Thyroid gland (tissue), 4 donors: Measurements from ENCODE around the gene PXDN.

Source experiments
- POLR2A ChIP-seq, 2 donors: fragments of 450-650 bp; IDR thresholded peaks; one replicate each; pipeline ENCODE4 v1.6.1; 2017; ENCODE audit warnings: antibody characterized with exemption in 2 of 2, mild to moderate bottlenecking in 2 of 2, moderate library complexity in 1 of 2
- TF ChIP-seq, protein P1 (sequence below), 6 experiments: fragments of 200-600 bp in 3 of 6; fragments of 450-650 bp in 3 of 6; sonication (generic) in 3 of 6; IDR thresholded peaks; one replicate each; pipeline ENCODE4 v1.5.1; 2016 to 2019; ENCODE audit warnings: antibody characterized with exemption in 6 of 6, mild to moderate bottlenecking in 2 of 6, inconsistent platforms in 1 of 6, moderate library complexity in 1 of 6

DNA sequence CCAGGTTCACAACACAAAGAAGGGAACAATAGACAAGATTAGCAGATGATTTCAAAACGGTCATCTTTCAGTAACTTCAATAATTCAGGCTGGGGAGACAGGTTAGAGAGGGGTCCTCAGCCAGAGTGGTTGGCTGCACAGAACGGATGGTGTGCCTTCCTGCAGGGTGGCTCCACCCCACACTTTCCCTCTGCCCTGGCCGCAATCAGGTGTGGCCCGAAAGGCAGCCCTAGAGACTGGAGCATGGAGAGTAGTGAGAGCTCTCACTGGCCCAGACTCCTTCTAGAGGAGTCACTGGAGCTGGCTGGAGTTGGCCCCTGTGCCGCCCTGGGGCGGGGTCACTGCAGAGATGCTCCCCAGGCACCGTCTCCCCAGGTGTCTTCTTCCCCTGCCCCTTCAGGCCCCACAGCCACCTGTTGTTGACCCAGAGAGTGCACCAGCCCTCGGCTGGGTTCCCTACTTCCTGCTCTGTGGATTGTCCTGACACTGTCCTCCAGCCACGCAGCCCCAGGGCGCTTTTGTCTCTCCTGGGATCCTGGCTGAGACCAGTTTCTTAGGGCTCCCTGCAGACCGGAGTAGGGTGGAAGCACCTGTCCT, 126.8 kb downstream of the PXDN start:
- TF ChIP-seq, protein P1, sequence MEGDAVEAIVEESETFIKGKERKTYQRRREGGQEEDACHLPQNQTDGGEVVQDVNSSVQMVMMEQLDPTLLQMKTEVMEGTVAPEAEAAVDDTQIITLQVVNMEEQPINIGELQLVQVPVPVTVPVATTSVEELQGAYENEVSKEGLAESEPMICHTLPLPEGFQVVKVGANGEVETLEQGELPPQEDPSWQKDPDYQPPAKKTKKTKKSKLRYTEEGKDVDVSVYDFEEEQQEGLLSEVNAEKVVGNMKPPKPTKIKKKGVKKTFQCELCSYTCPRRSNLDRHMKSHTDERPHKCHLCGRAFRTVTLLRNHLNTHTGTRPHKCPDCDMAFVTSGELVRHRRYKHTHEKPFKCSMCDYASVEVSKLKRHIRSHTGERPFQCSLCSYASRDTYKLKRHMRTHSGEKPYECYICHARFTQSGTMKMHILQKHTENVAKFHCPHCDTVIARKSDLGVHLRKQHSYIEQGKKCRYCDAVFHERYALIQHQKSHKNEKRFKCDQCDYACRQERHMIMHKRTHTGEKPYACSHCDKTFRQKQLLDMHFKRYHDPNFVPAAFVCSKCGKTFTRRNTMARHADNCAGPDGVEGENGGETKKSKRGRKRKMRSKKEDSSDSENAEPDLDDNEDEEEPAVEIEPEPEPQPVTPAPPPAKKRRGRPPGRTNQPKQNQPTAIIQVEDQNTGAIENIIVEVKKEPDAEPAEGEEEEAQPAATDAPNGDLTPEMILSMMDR (IDR thresholded peaks at IDR 0.05) = no peak
- no peak for TF ChIP-seq POLR2A (IDR thresholded peaks at IDR 0.05)
